ENCODE data around the gene ARHGAP11A. TPM values are rescaled to one million over a fixed set of nuclear protein-coding genes. Genes with fewer than 3 reads are reported as not detected.
"Not testable (repeated sequence)": the region's sequence is repeated elsewhere in the genome, so short reads cannot be mapped to it uniquely, and the experiment has no call there.

ARHGAP11A gene
- total and polyA plus RNA-seq, 2 donors (not counting 3 experiments of a cell fraction or from before 2014, with no cell fraction given) = 6.6 to 82.3 TPM

DNA sequence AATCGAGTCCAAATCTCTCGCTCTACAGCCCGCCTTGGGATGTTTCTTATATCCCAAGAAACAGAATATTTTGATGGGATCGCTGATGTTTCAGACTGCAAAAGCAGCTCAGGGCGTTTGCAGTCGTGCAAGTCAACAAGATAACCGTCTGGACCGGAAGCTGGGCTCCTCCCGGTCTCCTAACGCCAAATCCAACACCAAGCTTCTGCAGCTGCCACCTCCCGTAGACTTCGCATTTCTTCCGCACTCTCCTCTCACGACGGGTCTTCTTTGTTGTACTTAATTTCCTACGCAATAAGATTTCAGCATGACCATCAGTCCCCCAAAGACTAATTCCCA lies 623 bp upstream of the ARHGAP11A start:
- POLR2A ChIA-PET; H3K27me3 ChIP-seq (ENCODE audit: control insufficient read depth in 2 of 2, insufficient read depth in 2 of 2, low read length in 2 of 2); H3K9me3 ChIP-seq (replicated peaks; ENCODE audit: control insufficient read depth, insufficient read depth, low read length); dilution Hi-C loops (cut with MboI; ENCODE audit: extremely low pct_ligation_motif_present, low sequenced_read_pairs); H4K20me1 ChIP-seq (replicated peaks; ENCODE audit: control insufficient read depth, extremely low read depth, insufficient read depth, low read length); CTCF ChIA-PET; intact Hi-C loops (cut with micrococcal nuclease); H3K4me1 ChIP-seq (ENCODE audit: control insufficient read depth, extremely low read depth, insufficient read depth, low read length); H3K9me1 ChIP-seq (replicated peaks; ENCODE audit: control insufficient read depth, extremely low read depth, insufficient read depth, low read length); DNase-seq (ENCODE audit: low read depth, low spot score); H3K36me3 ChIP-seq (ENCODE audit: control insufficient read depth in 2 of 2, extremely low read depth in 1 of 2, insufficient read depth in 2 of 2, low read length in 2 of 2): not testable (repeated sequence)
- FAIRE-seq = peak; percentile 15
- TSS peak; percentile 70 for BruUV-seq (replicated peaks)
- H3K9ac ChIP-seq (replicated peaks; ENCODE audit: extremely low read depth, insufficient read depth, low read length) = peak overlapping the region; percentile 85
- H3K4me3 ChIP-seq (replicated peaks in 1 of 3; ENCODE audit: insufficient read depth in 1 of 3, low read depth in 1 of 3, low read length in 3 of 3) = peak overlapping the region; percentile 48 to 84 (median 63)
- peak overlapping the region; percentile 73 for H2AFZ ChIP-seq (ENCODE audit: low read depth, low read length)
- H3K79me2 ChIP-seq (ENCODE audit: control insufficient read depth, insufficient read depth, low read length) = peaks cover 38% of the 10 kb centered on the region
- H3K27ac ChIP-seq (ENCODE audit: insufficient read depth, low read depth, low read length) = peak overlapping the region; percentile 97
- H3K4me2 ChIP-seq (ENCODE audit: insufficient read depth, low read length) = peak overlapping the region; percentile 76

DNA sequence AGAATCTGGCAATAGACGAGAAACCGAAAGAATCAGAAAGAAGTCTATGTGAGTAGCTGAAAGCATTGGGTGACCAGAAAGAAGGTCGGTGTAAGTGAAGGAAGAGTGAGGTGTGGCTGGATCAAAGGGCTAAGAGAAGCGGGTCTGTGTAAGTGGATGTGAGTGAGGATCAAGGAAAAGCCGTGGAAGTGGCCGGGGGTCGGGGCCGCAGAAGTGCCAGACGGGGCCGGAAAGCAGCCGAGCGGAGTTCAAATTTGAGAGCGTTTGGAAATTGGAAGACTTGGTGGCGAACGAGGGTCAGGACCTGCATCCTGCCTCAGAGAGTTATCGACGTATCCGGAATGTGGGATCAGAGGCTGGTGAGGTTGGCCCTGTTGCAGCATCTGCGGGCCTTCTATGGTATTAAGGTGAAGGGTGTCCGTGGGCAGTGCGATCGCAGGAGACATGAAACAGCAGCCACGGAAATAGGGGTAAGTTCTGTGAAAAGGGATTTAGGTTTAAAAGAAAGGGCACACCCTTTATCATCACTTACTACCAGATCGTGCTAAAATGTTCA lies 645 bp downstream of the ARHGAP11A start:
- CTCF ChIA-PET; H3K4me1 ChIP-seq (ENCODE audit: control insufficient read depth, extremely low read depth, insufficient read depth, low read length); FAIRE-seq; H4K20me1 ChIP-seq (replicated peaks; ENCODE audit: control insufficient read depth, extremely low read depth, insufficient read depth, low read length); H3K9me1 ChIP-seq (replicated peaks; ENCODE audit: control insufficient read depth, extremely low read depth, insufficient read depth, low read length); intact Hi-C loops (cut with micrococcal nuclease); H3K36me3 ChIP-seq (ENCODE audit: control insufficient read depth in 2 of 2, extremely low read depth in 1 of 2, insufficient read depth in 2 of 2, low read length in 2 of 2); dilution Hi-C loops (cut with MboI; ENCODE audit: extremely low pct_ligation_motif_present, low sequenced_read_pairs); POLR2A ChIA-PET; H3K27me3 ChIP-seq (ENCODE audit: control insufficient read depth in 2 of 2, insufficient read depth in 2 of 2, low read length in 2 of 2); BruUV-seq (replicated peaks); H3K9me3 ChIP-seq (replicated peaks; ENCODE audit: control insufficient read depth, insufficient read depth, low read length): not testable (repeated sequence)
- peak overlapping the region; percentile 86 for H2AFZ ChIP-seq (ENCODE audit: low read depth, low read length)
- H3K27ac ChIP-seq (ENCODE audit: insufficient read depth, low read depth, low read length) = peak overlapping the region; percentile 70
- H3K4me2 ChIP-seq (ENCODE audit: insufficient read depth, low read length) = peak overlapping the region; percentile 84
- peak; percentile 35 for DNase-seq (ENCODE audit: low read depth, low spot score)
- H3K79me2 ChIP-seq (ENCODE audit: control insufficient read depth, insufficient read depth, low read length) = peaks cover 47% of the 10 kb centered on the region
- peak overlapping the region; percentile 16 for H3K9ac ChIP-seq (replicated peaks; ENCODE audit: extremely low read depth, insufficient read depth, low read length)
- peak overlapping the region; percentile 63 to 94 (median 93) for H3K4me3 ChIP-seq (replicated peaks in 1 of 3; ENCODE audit: insufficient read depth in 1 of 3, low read depth in 1 of 3, low read length in 3 of 3)

DNA sequence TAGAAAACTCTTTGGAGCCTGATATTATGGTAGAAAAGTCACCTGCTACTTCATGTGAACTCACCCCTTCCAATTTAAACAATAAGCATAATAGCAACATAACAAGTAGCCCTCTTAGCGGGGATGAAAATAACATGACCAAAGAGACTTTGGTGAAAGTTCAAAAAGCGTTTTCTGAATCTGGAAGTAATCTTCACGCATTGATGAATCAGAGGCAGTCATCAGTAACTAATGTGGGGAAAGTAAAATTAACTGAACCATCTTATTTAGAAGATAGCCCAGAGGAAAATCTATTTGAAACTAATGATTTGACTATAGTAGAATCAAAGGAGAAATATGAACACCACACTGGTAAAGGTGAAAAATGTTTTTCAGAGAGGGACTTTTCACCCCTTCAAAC lies 21.1 kb downstream of the ARHGAP11A start:
- Histone ChIP-seq H3K27ac (ENCODE audit: insufficient read depth, low read depth, low read length) (no peak overlapping the region), H3K36me3 (ENCODE audit: control insufficient read depth in 2 of 2, extremely low read depth in 1 of 2, insufficient read depth in 2 of 2, low read length in 2 of 2) (peaks cover 0 to 27% of the 10 kb centered on the region in 2 experiments)

More for the DNA sequence above, 21.1 kb downstream of the ARHGAP11A start:
- Histone ChIP-seq H3K9ac (replicated peaks; ENCODE audit: extremely low read depth, insufficient read depth, low read length) (no peak overlapping the region), H2AFZ (ENCODE audit: low read depth, low read length) (no peak overlapping the region), H3K4me1 (ENCODE audit: control insufficient read depth, extremely low read depth, insufficient read depth, low read length) (no peaks in the 10 kb centered on the region), H3K79me2 (ENCODE audit: control insufficient read depth, insufficient read depth, low read length) (peaks cover 21% of the 10 kb centered on the region), H4K20me1 (replicated peaks; ENCODE audit: control insufficient read depth, extremely low read depth, insufficient read depth, low read length) (no peaks in the 10 kb centered on the region), H3K9me1 (replicated peaks; ENCODE audit: control insufficient read depth, extremely low read depth, insufficient read depth, low read length) (no peaks in the 10 kb centered on the region), H3K9me3 (replicated peaks; ENCODE audit: control insufficient read depth, insufficient read depth, low read length) (no peaks in the 10 kb centered on the region), H3K4me2 (ENCODE audit: insufficient read depth, low read length) (no peak overlapping the region), H3K27me3 (ENCODE audit: control insufficient read depth in 2 of 2, insufficient read depth in 2 of 2, low read length in 2 of 2) (no peaks in the 10 kb centered on the region), H3K4me3 (replicated peaks in 1 of 3; ENCODE audit: insufficient read depth in 1 of 3, low read depth in 1 of 3, low read length in 3 of 3) (no peak overlapping the region)
- DNase-seq (ENCODE audit: low read depth, low spot score) (no peak), FAIRE-seq (no peak)
- intact Hi-C loops (cut with micrococcal nuclease) = no loop called here
- ChIA-PET POLR2A (no interaction called here), CTCF (no interaction called here)
- dilution Hi-C loops (cut with MboI; ENCODE audit: extremely low pct_ligation_motif_present, low sequenced_read_pairs) = no loop called here
- TF ChIP-seq GATA2 (IDR thresholded peaks at IDR 0.05; ENCODE audit: insufficient read depth, insufficient read length, low read depth, low read length) (no peak), POLR2A (IDR thresholded peaks at IDR 0.05; ENCODE audit: low read depth, low read length) (no peak)
- BruUV-seq (replicated peaks) = no TSS peak

Measured in endothelial cell of umbilical vein (primary cell).